Nephron progenitor cell (in vitro differentiated cells): ENCODE measurements around the gene FRMD4A.

Source experiments
- DNase-seq: peaks from one replicate; pipeline ENCODE4 v3.0.0; 2021
- H3K27ac Mint-ChIP-seq: 2 replicates; pipeline ENCODE4 v1.8.0; 2021; ENCODE audit warnings: mild to moderate bottlenecking, moderate library complexity, mixed read lengths
- H3K27me3 Mint-ChIP-seq: 2 replicates; pipeline ENCODE4 v1.8.0; 2021; ENCODE audit warnings: mild to moderate bottlenecking, low read depth, mixed read lengths; ENCODE audit not compliant: poor library complexity
- H3K36me3 Mint-ChIP-seq: 2 replicates; pipeline ENCODE4 v1.8.0; 2021; ENCODE audit warnings: low read depth, mixed read lengths
- H3K4me1 Mint-ChIP-seq: 2 replicates; pipeline ENCODE4 v1.8.0; 2021; ENCODE audit warnings: mixed read lengths
- H3K4me3 Mint-ChIP-seq: 2 replicates; pipeline ENCODE4 v1.8.0; 2021; ENCODE audit warnings: mild to moderate bottlenecking, moderate library complexity, mixed read lengths
- H3K9me3 Mint-ChIP-seq: 2 replicates; pipeline ENCODE4 v1.8.0; 2021; ENCODE audit warnings: mild to moderate bottlenecking, moderate library complexity, mixed read lengths
- TF ChIP-seq, protein P1 (sequence below): fragments of 200-600 bp; sonication (generic); IDR thresholded peaks from 2 replicates; pipeline ENCODE4 v1.5.0; 2021; ENCODE audit warnings: antibody characterized with exemption

FRMD4A gene

GRCh38 chr10:14195433-14195832, 135.3 kb downstream of the FRMD4A start:
- DNase-seq: no peak
- Mint-ChIP-seq H3K36me3 (no peaks in the 10 kb centered on the region), H3K9me3 (no peaks in the 10 kb centered on the region), H3K27ac (no peak overlapping the region), H3K4me1 (peaks cover 54% of the 10 kb centered on the region), H3K4me3 (no peak overlapping the region), H3K27me3 (peaks cover 8% of the 10 kb centered on the region)
- TF ChIP-seq, protein P1, sequence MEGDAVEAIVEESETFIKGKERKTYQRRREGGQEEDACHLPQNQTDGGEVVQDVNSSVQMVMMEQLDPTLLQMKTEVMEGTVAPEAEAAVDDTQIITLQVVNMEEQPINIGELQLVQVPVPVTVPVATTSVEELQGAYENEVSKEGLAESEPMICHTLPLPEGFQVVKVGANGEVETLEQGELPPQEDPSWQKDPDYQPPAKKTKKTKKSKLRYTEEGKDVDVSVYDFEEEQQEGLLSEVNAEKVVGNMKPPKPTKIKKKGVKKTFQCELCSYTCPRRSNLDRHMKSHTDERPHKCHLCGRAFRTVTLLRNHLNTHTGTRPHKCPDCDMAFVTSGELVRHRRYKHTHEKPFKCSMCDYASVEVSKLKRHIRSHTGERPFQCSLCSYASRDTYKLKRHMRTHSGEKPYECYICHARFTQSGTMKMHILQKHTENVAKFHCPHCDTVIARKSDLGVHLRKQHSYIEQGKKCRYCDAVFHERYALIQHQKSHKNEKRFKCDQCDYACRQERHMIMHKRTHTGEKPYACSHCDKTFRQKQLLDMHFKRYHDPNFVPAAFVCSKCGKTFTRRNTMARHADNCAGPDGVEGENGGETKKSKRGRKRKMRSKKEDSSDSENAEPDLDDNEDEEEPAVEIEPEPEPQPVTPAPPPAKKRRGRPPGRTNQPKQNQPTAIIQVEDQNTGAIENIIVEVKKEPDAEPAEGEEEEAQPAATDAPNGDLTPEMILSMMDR: no peak

DNA sequence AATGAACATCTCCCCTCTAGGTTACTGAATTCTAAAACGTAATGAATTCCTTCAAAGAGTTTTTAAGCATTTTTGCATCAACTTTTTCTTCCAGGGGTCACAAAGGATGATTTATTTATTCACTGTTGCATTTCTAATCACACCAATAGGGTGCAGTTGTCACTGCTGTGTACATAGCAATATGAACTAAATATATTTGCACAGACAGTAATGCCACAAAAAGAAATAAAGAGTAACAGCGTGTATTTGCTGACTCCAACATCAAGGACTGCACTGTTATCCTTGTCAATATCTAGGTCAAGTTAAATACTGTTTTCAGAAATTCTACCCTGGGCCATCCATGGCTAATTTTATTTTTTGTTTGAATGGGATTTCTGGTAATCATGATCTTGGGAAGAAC, 138.0 kb downstream of the FRMD4A start:
- H3K4me3 Mint-ChIP-seq: no peak overlapping the region
- H3K27me3 Mint-ChIP-seq: peaks cover 4% of the 10 kb centered on the region
- peaks cover 45% of the 10 kb centered on the region for H3K4me1 Mint-ChIP-seq
- H3K9me3 Mint-ChIP-seq: no peaks in the 10 kb centered on the region
- TF ChIP-seq, protein P1: no peak
- H3K27ac Mint-ChIP-seq: no peak overlapping the region
- DNase-seq: no peak
- no peaks in the 10 kb centered on the region for H3K36me3 Mint-ChIP-seq

- Mint-ChIP-seq H3K4me1 (peaks cover 49% of the 10 kb centered on the region), H3K27me3 (peaks cover 3% of the 10 kb centered on the region), H3K36me3 (no peaks in the 10 kb centered on the region), H3K4me3 (no peak overlapping the region), H3K27ac (no peak overlapping the region), H3K9me3 (no peaks in the 10 kb centered on the region)
- no peak for DNase-seq
- TF ChIP-seq, protein P1: no peak
Measured at GRCh38 chr10:14191871-14192270, 138.9 kb downstream of the FRMD4A start.

GRCh38 chr10:14191407-14191806, 139.3 kb downstream of the FRMD4A start:
- H3K9me3 Mint-ChIP-seq: no peaks in the 10 kb centered on the region
- no peak for DNase-seq
- H3K4me1 Mint-ChIP-seq: peaks cover 53% of the 10 kb centered on the region
- no peaks in the 10 kb centered on the region for H3K36me3 Mint-ChIP-seq
- no peak overlapping the region for H3K4me3 Mint-ChIP-seq
- no peak overlapping the region for H3K27ac Mint-ChIP-seq
- TF ChIP-seq, protein P1: no peak
- peaks cover 3% of the 10 kb centered on the region for H3K27me3 Mint-ChIP-seq

GRCh38 chr10:14190702-14191101, 140.0 kb downstream of the FRMD4A start:
- H3K27me3 Mint-ChIP-seq: peaks cover 2% of the 10 kb centered on the region
- H3K27ac Mint-ChIP-seq: no peak overlapping the region
- no peaks in the 10 kb centered on the region for H3K36me3 Mint-ChIP-seq
- DNase-seq: no peak
- H3K4me3 Mint-ChIP-seq: no peak overlapping the region
- TF ChIP-seq, protein P1: no peak
- H3K9me3 Mint-ChIP-seq: no peaks in the 10 kb centered on the region
- peaks cover 54% of the 10 kb centered on the region for H3K4me1 Mint-ChIP-seq

DNA sequence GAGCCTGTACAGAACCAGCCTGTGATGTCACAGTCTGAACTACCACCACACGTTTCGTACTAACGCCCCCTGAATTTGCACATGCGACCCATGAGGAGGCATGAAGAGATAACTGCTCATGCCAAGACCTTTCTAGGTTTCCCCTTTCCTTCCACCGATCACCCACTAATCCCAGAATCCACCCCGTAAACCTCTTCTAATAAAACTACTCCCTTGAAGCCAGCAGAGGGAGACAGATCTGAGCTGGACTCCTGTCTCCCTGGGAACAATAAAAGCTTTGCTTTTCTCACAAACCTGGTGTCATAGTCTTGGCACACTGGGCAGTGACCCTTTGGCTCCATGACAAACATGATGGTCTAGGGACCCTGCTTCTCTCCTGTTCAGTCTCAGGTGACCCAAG, 144.5 kb downstream of the FRMD4A start:
- no peak for DNase-seq
- no peaks in the 10 kb centered on the region for H3K9me3 Mint-ChIP-seq
- TF ChIP-seq, protein P1: no peak
- H3K36me3 Mint-ChIP-seq: no peaks in the 10 kb centered on the region
- H3K4me3 Mint-ChIP-seq: no peak overlapping the region
- peaks cover 11% of the 10 kb centered on the region for H3K27me3 Mint-ChIP-seq
- no peak overlapping the region for H3K27ac Mint-ChIP-seq
- peaks cover 44% of the 10 kb centered on the region for H3K4me1 Mint-ChIP-seq
